ENCODE data around the gene RSPH1. TPM values are rescaled to one million over a fixed set of nuclear protein-coding genes. Genes with fewer than 3 reads are reported as not detected.

Gene RSPH1
- total and polyA plus RNA-seq, 2 of the 4 experiments (the other 2 are of a cell fraction) = not detected

DNA sequence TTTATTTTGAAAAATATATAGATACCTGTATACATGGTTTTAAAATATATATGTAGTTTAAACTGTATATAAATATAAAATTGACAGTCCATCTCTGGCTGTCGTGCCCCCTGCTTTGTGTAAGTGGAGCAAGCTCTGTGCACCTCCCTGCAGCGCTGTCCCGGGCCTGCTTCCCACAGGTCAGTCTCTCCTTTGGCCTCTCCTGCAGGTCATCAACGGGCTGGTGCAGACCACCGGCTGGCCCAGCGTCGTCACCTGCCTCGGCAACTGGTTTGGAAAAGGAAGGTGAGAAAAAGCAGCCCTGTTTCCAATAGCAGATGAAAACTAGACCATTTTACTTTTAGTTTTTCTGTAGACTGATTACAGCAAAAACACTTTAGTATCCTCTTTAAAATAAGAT lies 46.2 kb upstream of the RSPH1 start:
- H3K9me3 ChIP-seq (ENCODE audit: control insufficient read depth, insufficient read depth, low read length) = no peaks in the 10 kb centered on the region
- DNase-seq = no peak
- H3K4me1 ChIP-seq (ENCODE audit: control insufficient read depth, insufficient read depth, low read length) = no peaks in the 10 kb centered on the region
- no peak overlapping the region for H3K4me3 ChIP-seq (ENCODE audit: insufficient read depth, low read depth, low read length)
- no peak overlapping the region for H2BK15ac ChIP-seq (ENCODE audit: low read depth, low read length)
- no peak overlapping the region for H4K8ac ChIP-seq (ENCODE audit: low read depth in 2 of 2, low read length in 2 of 2)
- no peak overlapping the region for H3K14ac ChIP-seq (replicated peaks; ENCODE audit: low read depth, low read length)
- H2AFZ ChIP-seq (replicated peaks; ENCODE audit: low read length, poor library complexity) = no peak overlapping the region
- H3K79me1 ChIP-seq (ENCODE audit: low read depth in 1 of 2, low read length in 2 of 2) = no peaks in the 10 kb centered on the region
- no peak overlapping the region for H4K91ac ChIP-seq (ENCODE audit: insufficient read depth, low read depth, low read length)
- no peak overlapping the region for H3K56ac ChIP-seq (ENCODE audit: extremely low read depth, insufficient read depth, low read length)
- WGBS, 2 experiments (ENCODE audit: extremely low coverage in 2 of 2, insufficient read length in 1 of 2) = 61% methylated on average over 4 of the region's 8 CpGs; no CpG with 5 or more reads in 1 of the 2 experiments
- CTCF ChIA-PET = no interaction called here
- no peak overlapping the region for H2BK5ac ChIP-seq (ENCODE audit: low read depth, low read length, poor library complexity, severe bottlenecking)
- ATAC-seq (ENCODE audit: low read depth) = no peak
- H3K36me3 ChIP-seq (ENCODE audit: control insufficient read depth, insufficient read depth, low read length) = no peaks in the 10 kb centered on the region
- H2AK5ac ChIP-seq (ENCODE audit: low read depth, low read length) = no peak overlapping the region
- no peak overlapping the region for H3K4me2 ChIP-seq (ENCODE audit: low read depth, low read length)
- no peak for TF ChIP-seq CHD1 (IDR thresholded peaks at IDR 0.05; ENCODE audit: low read depth, low read length)
- no peak for TF ChIP-seq BHLHE40 (IDR thresholded peaks at IDR 0.05; ENCODE audit: low read depth, low read length)
- no peak for TF ChIP-seq RCOR1 (IDR thresholded peaks at IDR 0.05; ENCODE audit: insufficient replicate concordance, low read length)
- TF ChIP-seq FOS (IDR thresholded peaks at IDR 0.05; ENCODE audit: low read depth, low read length) = no peak
- no peak for TF ChIP-seq NFE2L2 (IDR thresholded peaks at IDR 0.05; ENCODE audit: low read depth, low read length)
- no peak for TF ChIP-seq MAFK (IDR thresholded peaks at IDR 0.05; ENCODE audit: low read depth, low read length)
- TF ChIP-seq ELK1 (IDR thresholded peaks at IDR 0.05; ENCODE audit: borderline replicate concordance, low read depth, low read length) = no peak
- TF ChIP-seq CEBPB (IDR thresholded peaks at IDR 0.05; ENCODE audit: low read depth, low read length) = no peak
- TF ChIP-seq MXI1 (IDR thresholded peaks at IDR 0.05; ENCODE audit: borderline replicate concordance, low read depth, low read length) = no peak
- no peak for TF ChIP-seq SMC3 (IDR thresholded peaks at IDR 0.05; ENCODE audit: low read depth, low read length)
- no peak for TF ChIP-seq RFX5 (IDR thresholded peaks at IDR 0.05; ENCODE audit: low read depth, low read length)
- TF ChIP-seq MAZ (IDR thresholded peaks at IDR 0.05; ENCODE audit: borderline replicate concordance, low read depth, low read length) = no peak
- TF ChIP-seq, protein P1, sequence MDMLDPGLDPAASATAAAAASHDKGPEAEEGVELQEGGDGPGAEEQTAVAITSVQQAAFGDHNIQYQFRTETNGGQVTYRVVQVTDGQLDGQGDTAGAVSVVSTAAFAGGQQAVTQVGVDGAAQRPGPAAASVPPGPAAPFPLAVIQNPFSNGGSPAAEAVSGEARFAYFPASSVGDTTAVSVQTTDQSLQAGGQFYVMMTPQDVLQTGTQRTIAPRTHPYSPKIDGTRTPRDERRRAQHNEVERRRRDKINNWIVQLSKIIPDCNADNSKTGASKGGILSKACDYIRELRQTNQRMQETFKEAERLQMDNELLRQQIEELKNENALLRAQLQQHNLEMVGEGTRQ (IDR thresholded peaks at IDR 0.05; ENCODE audit: low read depth, low read length) = no peak
- TF ChIP-seq RAD21 (IDR thresholded peaks at IDR 0.05; ENCODE audit: low read length) = no peak
- TF ChIP-seq POLR2A (IDR thresholded peaks at IDR 0.05; ENCODE audit: low read depth, low read length) = no peak
- TF ChIP-seq CTCF (conservative IDR thresholded peaks at IDR 0.05; ENCODE audit: low read depth, low read length) = no peak
- no peak overlapping the region for H3K9ac ChIP-seq (ENCODE audit: low read depth, low read length)
- H4K5ac ChIP-seq (ENCODE audit: low read depth, low read length) = no peak overlapping the region
- H2BK120ac ChIP-seq (ENCODE audit: low read depth, low read length) = no peak overlapping the region
- no TSS peak for BruUV-seq (replicated peaks)
- POLR2A ChIA-PET (ENCODE audit: unreplicated experiment) = no interaction called here
- H2BK20ac ChIP-seq (ENCODE audit: low read depth, low read length) = no peak overlapping the region
- no peak overlapping the region for H3K4ac ChIP-seq (ENCODE audit: low read depth, low read length)
- no peak overlapping the region for H2AK9ac ChIP-seq (replicated peaks; ENCODE audit: low read depth, low read length, poor library complexity)
- peaks cover 10% of the 10 kb centered on the region; the same call in 1 of the 2 replicates for H3K27me3 ChIP-seq (ENCODE audit: control insufficient read depth, insufficient read depth, low read length)
- H3K23ac ChIP-seq (ENCODE audit: low read depth, low read length) = no peak overlapping the region
- no peaks in the 10 kb centered on the region for H4K20me1 ChIP-seq (ENCODE audit: insufficient read depth, low read length)
- dilution Hi-C loops (cut with HindIII; ENCODE audit: low sequenced_read_pairs, unreplicated experiment) (no loop called here), in situ Hi-C loops (cut with MboI; ENCODE audit: low sequenced_read_pairs) (no loop called here), intact Hi-C loops (cut with micrococcal nuclease) (no loop called here)
- no peaks in the 10 kb centered on the region for H3K9me1 ChIP-seq (ENCODE audit: insufficient read depth, low read length)
- H3K27ac ChIP-seq (ENCODE audit: insufficient read depth, low read length) = no peak overlapping the region
- no peak overlapping the region for H3K18ac ChIP-seq (ENCODE audit: low read depth, low read length)

Measured in IMR-90 (cell line).